ACC112 (cell line): ENCODE results near the gene CROCC.
A peak's percentile ranks its signal among the peaks of the same experiment; 100 is the strongest.

Experiments
- H2AFZ ChIP-seq: fragments of 200-600 bp; sonication (generic); one replicate; pipeline ENCODE4 v1.6.0; 2017; ENCODE audit warnings: antibody characterized with exemption, low read length; ENCODE audit not compliant: unreplicated experiment
- H3K27ac ChIP-seq: fragments of 200-600 bp; sonication (generic); 2 replicates; pipeline ENCODE4 v1.5.1; 2014; ENCODE audit warnings: low read depth, mild to moderate bottlenecking, antibody characterized with exemption, low read length, moderate library complexity
- H3K27me3 ChIP-seq: fragments of 200-600 bp; sonication (generic); 2 replicates; pipeline ENCODE4 v1.6.1; 2014; ENCODE audit warnings: mild to moderate bottlenecking, antibody characterized with exemption, low read length, moderate library complexity, mixed read lengths; ENCODE audit not compliant: insufficient read depth
- H3K36me3 ChIP-seq: fragments of 200-600 bp; sonication (generic); 2 replicates; pipeline ENCODE4 v1.6.1; 2016; ENCODE audit warnings: mild to moderate bottlenecking, antibody characterized with exemption, low read length, moderate library complexity, mixed read lengths; ENCODE audit not compliant: insufficient read depth
- H3K4me1 ChIP-seq: fragments of 200-600 bp; sonication (generic); one replicate; pipeline ENCODE4 v1.6.1; 2016; ENCODE audit warnings: low read length, mixed read lengths; ENCODE audit not compliant: insufficient read depth, unreplicated experiment, control insufficient read depth
- H3K4me3 ChIP-seq: fragments of 200-600 bp; sonication (generic); 2 replicates; pipeline ENCODE4 v1.5.1; 2014; ENCODE audit warnings: mild to moderate bottlenecking, low read depth, low read length
- H3K79me2 ChIP-seq: fragments of 200-600 bp; sonication (generic); one replicate; pipeline ENCODE4 v1.6.0; 2016; ENCODE audit warnings: low read length; ENCODE audit not compliant: control insufficient read depth, unreplicated experiment, insufficient read depth

Gene CROCC

DNA sequence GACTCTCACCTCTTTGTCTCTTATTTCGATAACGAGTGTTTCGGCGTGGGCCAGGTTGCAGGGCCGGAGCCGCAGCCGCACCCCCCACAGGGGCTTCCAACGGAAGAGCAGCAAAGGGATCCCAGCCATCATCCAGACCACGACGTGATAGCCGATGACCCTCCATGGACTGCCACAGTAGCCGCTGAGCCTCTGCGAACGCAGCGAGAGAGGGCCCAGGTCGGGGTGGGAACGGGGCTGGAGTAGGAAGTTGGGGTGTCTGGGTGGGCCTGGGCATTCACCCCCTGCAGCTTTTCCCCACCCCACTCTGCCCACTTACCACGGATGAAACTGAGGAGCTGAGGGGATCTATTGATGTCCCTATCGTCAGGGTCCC is 83.6 kb downstream of the CROCC start:
- Histone ChIP-seq H3K4me3 (no peak overlapping the region), H3K4me1 (peaks cover 11% of the 10 kb centered on the region), H3K27ac (no peak overlapping the region), H3K36me3 (peaks cover 9% of the 10 kb centered on the region; the same call in 1 of the 2 replicates), H3K79me2 (no peaks in the 10 kb centered on the region), H2AFZ (no peak overlapping the region), H3K27me3 (no peaks in the 10 kb centered on the region)

DNA sequence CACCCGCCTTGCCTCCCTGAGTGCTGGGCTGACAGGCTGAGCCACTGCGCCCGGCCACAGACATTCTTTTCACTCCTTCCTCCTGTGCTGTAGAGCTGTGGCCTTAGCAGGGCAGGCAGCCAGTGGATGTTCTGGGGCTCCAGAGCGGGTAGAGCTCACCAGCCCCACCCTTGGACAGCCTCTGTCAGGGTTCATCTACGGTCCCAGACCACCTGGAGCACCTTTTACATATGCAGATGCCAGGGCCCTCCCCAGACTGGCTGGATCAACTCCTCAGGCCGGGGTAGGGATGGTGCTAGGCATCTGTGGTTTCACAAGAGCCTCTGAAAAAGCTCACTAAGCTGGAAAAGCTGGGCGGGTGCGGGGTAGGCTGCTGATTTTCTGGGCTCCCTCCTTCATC is 85.4 kb downstream of the CROCC start:
- Histone ChIP-seq H3K27ac (no peak overlapping the region), H3K79me2 (no peaks in the 10 kb centered on the region), H3K4me3 (no peak overlapping the region), H3K4me1 (peaks cover 18% of the 10 kb centered on the region), H2AFZ (no peak overlapping the region), H3K27me3 (no peaks in the 10 kb centered on the region), H3K36me3 (peaks cover 3% of the 10 kb centered on the region; the same call in 1 of the 2 replicates)

DNA sequence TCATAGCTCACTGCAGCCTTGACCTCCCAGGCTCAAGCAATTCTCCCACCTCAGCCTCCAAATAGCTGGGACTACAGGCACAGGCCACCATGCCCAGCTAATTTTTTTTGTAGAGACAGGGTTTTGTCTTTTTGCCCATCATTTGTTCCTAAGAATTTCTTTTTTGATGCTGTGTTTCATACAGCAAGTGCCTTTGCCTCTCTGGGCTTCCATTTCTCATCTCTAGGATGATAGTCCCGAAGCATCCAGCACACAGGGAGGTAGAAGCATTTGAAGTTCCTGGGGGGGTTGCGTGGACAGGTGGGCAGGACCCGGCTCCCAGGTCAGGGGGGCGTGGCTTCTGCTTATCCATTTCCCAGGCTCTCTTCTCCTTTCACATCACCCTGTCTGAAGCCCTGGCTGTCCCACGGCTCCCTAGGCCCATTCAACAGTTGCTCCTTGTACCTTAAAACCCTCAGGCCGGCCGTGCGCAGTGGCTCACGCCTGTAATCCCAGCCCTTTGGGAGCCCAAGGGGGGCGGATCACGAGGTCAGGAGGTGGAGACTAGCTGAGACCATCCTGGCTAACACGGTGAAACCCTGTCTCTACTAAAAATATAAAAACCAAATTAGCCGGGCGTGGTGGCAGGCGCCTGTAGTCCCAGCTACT is 86.6 kb downstream of the CROCC start:
- no peaks in the 10 kb centered on the region for H3K27me3 ChIP-seq
- H2AFZ ChIP-seq: no peak overlapping the region
- H3K79me2 ChIP-seq: no peaks in the 10 kb centered on the region
- H3K4me3 ChIP-seq: no peak overlapping the region
- H3K27ac ChIP-seq: no peak overlapping the region
- no peaks in the 10 kb centered on the region for H3K36me3 ChIP-seq
- H3K4me1 ChIP-seq: peaks cover 26% of the 10 kb centered on the region

DNA sequence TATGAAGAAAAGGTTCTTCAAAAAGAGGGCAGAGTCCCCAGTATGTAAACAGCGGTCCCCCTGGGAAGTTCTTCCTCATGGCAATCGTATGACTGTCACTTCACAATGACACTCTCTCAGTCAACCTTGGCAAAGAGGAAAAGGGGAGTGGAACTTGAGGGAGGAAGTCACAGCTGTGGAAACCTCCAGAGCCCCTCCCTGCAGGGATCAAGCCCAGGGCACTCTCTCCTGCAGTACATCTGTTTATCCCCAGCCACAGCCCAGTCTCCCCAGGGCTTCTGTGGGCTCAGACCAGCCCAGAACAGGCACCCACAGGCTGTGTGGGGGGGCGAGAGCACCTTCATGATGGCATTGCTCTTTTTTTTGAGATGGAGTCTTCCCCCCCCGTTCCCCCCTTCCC is 88.0 kb downstream of the CROCC start:
- no peaks in the 10 kb centered on the region for H3K27me3 ChIP-seq
- H3K79me2 ChIP-seq: no peaks in the 10 kb centered on the region
- H3K36me3 ChIP-seq: no peaks in the 10 kb centered on the region
- no peak overlapping the region for H2AFZ ChIP-seq
- peaks cover 22% of the 10 kb centered on the region for H3K4me1 ChIP-seq
- H3K4me3 ChIP-seq: no peak overlapping the region
- no peak overlapping the region for H3K27ac ChIP-seq

DNA sequence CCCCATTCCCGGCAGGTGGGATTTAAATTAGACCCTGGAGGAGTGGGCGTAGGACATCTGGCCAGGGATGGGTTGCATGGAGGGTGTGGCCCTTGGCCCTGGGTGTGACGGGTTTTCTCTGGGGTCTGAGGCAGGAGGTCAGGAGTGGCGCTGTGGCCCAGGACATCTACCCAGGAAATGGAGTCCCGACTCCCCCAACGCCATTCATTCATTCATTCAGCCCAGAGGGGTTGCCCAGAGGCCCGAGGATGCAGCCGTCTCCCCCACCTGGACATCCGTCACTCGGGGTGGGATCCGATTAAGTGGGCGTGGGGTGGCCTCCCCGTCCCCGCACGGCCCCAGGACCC is 89.3 kb downstream of the CROCC start:
- H3K79me2 ChIP-seq: no peaks in the 10 kb centered on the region

DNA sequence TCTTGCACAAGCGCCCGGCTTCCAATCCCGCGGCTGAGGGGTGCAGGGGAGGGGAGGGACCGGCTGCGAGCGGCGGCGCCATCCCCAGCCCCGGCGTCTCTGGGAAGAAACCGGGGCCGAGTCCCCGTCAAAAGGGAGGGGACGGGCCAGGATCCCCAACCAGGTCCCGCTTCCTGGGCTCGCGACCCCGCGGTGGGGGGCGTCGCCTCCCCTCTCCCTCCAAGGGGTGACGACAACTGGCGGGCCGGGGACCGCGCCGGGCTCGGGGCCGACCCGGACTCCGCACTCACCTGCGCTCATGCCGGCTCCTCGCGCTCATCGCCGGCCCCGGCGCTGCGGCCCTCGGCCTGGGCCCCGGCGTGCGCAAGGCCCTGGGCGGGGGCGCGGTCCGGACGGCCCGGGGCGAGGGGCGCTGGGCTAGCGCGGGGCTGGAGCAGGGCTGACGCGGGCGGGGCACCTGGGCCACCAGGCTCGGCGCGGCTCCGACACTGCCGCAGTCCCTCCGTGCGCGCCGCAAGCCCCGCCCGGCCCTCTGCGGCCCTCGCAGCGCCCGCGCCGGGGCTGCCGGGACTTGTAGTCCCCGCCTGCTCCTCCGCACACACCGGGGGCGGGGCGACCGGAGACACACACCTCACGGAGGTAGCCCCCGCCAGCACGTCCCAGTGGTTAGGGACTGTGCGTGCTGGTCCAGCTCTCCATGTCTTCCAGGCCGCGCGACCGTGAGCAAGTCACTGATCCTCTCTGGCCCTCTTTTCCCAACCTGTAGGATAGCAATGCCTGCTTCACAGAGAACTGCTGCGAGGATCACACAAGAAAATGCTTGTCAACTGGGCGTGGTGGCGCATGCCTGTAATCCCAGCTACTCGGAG is 89.9 kb downstream of the CROCC start, which contains the start of gene ATP13A2:
ATP13A2 (minus strand) TSS at position 490 of the 869 bp plus-strand sequence; CDS start at position 300, 190 bp downstream.
- H3K36me3 ChIP-seq: no peaks in the 10 kb centered on the region
- H2AFZ ChIP-seq: no peak within 1 kb of the TSS
- H3K4me3 ChIP-seq: peak within 1 kb of the TSS; percentile 89
- no peak within 1 kb of the TSS for H3K27ac ChIP-seq
- H3K27me3 ChIP-seq: no peaks in the 10 kb centered on the region
- H3K4me1 ChIP-seq: peaks cover 28% of the 10 kb centered on the region
- no peaks in the 10 kb centered on the region for H3K79me2 ChIP-seq

More for the DNA sequence above, 89.3 kb downstream of the CROCC start:
- no peak overlapping the region for H2AFZ ChIP-seq
- H3K36me3 ChIP-seq: no peaks in the 10 kb centered on the region
- no peak overlapping the region for H3K27ac ChIP-seq
- no peaks in the 10 kb centered on the region for H3K27me3 ChIP-seq
- peaks cover 24% of the 10 kb centered on the region for H3K4me1 ChIP-seq
- peak overlapping the region; percentile 89 for H3K4me3 ChIP-seq

DNA sequence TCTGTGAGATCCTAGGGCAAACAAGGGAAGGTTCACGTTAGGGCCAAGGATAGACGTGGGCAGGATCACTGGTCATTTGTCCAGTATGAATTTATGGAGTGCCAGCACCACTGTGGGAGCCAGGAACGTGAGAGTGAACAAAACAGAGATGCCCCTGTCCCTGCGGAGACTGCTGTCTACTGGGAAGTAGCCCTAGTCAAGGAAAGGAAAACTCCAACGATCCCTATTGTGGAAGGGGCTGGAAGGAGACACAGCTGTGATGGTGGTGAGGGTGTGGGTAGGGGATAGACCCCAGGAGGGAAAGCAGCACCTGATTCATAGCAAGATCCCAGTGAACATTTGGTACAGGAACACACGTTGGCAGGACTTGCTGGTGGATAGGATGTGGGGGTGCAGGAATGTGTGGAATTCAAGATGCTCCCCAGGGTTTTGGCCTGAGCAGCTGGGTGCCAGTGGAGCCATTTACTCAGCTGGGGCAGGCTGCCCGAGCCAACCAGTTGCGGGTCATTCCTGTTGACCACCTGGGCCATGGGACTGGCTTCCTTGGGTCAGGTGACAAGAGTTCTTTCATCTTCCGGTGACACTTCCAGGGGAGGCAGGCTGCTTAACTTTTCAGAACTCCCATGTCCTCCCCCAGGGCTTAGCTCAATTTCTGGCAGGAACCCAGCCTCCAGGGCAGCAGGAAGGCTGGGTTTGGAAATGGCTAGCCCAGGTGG is 91.2 kb downstream of the CROCC start:
- no peaks in the 10 kb centered on the region for H3K79me2 ChIP-seq
- no peak overlapping the region for H2AFZ ChIP-seq
- no peaks in the 10 kb centered on the region for H3K27me3 ChIP-seq
- H3K4me1 ChIP-seq: peaks cover 28% of the 10 kb centered on the region
- H3K4me3 ChIP-seq: no peak overlapping the region
- H3K36me3 ChIP-seq: no peaks in the 10 kb centered on the region
- H3K27ac ChIP-seq: no peak overlapping the region

DNA sequence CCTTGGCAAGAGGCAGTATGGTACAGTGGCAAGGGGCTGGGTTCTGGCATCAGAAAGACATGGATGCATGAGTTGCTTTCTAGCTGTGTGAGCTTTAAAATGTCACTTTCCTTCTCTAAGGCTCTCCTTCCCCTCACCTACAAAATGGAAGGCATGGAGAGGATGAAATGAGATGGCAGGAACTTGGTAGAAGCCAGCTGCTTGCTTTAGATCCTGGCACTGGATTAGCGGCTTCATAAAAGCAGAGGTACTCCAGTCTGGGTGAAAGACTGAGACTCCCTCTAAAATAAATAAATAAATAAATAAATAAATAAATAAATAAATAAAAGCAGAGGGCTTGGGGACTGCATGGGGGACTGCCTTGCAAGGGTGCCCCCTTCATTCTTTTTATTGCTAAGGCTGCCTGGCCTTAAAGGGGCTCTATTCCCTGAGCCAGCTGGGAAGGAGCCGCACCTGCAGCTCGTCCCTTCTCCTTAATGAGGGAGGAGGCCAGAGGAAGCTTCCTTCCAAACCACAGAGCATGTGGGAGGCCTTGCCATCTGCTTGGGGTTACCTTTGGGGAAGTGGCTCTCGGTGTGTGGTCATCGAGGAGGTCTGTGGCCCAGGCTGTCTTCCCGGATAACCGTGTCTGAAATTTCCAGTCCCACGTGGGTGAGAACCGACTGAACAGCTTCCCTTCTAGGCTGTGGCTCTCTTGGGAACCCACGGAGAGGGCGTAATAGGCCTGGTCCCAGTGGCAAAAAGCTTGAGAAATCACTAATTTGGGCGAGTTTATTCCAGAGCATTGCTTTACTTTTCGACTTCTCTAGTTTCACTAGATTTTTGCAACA is 92.0 kb downstream of the CROCC start:
- no peak overlapping the region for H3K4me3 ChIP-seq
- H3K36me3 ChIP-seq: 0 out of 2 replicates have a peak, but pooled peaks cover 4% of the 10 kb centered on the region
- H3K27me3 ChIP-seq: no peaks in the 10 kb centered on the region
- H2AFZ ChIP-seq: no peak overlapping the region
- H3K4me1 ChIP-seq: peaks cover 28% of the 10 kb centered on the region
- H3K27ac ChIP-seq: no peak overlapping the region
- no peaks in the 10 kb centered on the region for H3K79me2 ChIP-seq

DNA sequence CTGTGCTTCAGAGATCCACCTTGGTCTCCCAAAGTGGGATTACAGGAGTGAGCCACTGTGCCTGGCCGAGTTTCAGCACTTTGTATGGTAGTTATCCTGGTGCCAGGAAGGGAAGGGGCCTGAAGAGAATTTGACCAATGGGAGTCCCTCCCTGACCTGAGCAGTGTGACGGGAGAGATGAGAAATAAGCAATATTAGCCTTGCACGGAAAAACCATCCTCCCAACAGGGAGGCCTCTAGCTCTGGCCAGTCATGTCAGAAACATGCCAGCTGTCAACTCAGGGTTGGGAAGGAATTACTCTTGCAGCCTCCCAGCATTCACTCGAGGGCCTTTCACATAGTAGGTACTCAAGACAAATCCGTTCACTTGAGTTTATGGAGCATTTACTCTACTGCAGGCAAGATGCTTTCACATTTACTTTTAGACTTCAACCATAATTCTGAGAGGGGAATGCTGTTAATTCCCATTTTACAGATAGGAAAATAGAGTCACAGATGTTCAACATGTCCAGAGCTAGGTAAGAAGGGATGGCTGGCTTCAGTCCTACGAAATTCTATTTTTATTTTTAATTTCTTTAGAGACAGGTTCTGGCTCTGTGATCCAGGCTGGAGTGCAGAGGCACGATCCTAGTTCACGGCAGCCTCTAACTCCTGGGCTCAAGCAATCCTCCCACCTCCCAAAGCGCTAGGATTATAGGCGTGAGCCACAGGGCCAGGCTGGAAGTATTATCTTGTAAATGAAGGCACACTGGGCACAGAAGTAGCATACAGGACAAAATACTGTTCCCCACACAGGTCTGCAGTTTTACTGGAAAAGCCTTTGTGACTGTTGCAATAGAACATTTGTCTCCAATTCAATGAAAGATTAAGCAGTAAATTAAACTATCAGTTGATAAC is 93.2 kb downstream of the CROCC start:
- H3K79me2 ChIP-seq: no peaks in the 10 kb centered on the region
- H3K4me1 ChIP-seq: peaks cover 28% of the 10 kb centered on the region
- H3K4me3 ChIP-seq: no peak overlapping the region
- no peak overlapping the region for H3K27ac ChIP-seq
- no peak overlapping the region for H2AFZ ChIP-seq
- H3K36me3 ChIP-seq: peaks cover 11% of the 10 kb centered on the region; the same call in 1 of the 2 replicates
- no peaks in the 10 kb centered on the region for H3K27me3 ChIP-seq
